Activated CD8-positive, alpha-beta memory T cell treated with anti-CD3 and anti-CD28 coated beads, Interleukin-2, amount 50 U/mL, for 1 hour (primary cell): ENCODE data around the gene SH3BP5.

ENCODE experiments used
- DNase-seq: peaks from one replicate; pipeline ENCODE4 v3.0.0-alpha.2; 2020; ENCODE audit errors: extremely low read depth

Gene SH3BP5

DNA sequence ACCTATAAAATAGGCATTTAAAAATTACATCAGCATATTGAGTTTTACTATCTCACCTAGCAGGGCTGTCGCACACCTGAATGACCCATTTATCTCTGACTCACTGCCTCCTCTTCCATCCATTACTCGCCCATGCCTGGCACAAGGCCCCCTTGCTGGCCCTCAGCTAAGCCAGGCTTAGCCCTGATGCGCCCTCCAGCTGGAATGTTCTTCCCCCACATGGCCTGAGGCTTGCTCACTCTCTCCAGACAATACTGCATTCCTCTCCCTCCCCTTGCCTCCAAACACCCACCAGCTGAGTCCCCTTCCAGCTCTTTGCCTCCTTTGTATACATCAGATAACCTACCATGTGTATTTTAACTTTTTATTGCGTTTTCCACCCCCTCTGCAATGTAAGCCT is 7.2 kb downstream of the SH3BP5 start:
- no peak for DNase-seq

DNA sequence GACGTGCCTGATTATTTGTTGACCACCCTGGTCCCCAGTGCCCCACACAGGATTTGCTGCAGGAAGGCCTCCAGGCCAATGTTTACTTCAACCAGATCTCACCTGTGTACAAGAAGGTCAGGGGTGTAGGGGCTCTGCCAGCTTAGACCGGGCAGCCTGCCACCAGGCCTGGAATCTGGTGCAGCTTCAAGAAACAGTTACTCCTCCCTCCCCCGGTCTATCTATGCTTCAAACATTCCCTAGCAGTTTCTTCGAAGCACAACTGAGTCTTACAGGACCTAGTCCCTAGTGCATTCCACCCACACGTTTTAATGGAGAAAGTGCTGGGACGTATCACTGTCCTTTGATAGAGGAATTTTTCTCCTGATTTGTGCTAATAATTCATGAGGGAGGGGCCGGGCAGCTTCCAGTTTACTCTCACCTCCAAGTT is 8.0 kb downstream of the SH3BP5 start:
- no peak for DNase-seq

DNA sequence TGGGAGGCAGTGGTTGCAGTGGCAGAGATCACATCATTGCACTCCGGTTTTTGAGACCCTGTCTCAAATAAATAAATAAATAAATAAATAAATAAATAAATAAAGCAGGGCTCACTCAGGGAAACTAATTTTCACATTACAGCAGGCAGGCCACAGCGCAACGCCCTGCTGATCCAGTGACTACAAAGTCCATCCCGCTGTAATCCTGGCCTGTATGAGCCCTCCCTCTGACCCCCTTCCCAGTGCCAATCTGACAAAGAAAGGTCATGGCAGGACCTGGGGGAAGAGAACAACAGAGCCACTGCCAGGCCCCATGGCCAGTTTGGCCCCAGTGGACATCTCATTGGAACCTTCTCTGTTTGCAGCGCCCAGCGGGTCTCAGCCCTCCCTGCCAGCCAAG is 9.3 kb downstream of the SH3BP5 start:
- DNase-seq = no peak

DNA sequence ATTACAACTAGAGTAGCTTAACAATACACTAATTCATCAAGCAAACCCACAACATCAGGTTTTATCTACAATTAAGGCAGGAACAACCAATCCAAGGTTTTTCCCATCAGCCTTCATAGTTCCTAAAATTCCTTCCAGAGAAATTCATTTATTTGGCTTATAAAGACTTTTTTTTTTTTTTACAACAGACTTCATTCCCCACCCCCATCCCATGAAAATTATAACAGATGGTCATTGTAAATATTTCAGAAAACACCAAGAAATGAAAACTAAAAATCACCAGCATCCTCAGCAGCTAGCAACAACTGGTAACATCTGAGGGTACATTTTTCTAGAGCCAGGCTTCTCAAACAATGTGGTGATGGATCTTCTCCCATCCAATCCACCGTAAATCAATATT is 11.0 kb downstream of the SH3BP5 start:
- DNase-seq = no peak

DNA sequence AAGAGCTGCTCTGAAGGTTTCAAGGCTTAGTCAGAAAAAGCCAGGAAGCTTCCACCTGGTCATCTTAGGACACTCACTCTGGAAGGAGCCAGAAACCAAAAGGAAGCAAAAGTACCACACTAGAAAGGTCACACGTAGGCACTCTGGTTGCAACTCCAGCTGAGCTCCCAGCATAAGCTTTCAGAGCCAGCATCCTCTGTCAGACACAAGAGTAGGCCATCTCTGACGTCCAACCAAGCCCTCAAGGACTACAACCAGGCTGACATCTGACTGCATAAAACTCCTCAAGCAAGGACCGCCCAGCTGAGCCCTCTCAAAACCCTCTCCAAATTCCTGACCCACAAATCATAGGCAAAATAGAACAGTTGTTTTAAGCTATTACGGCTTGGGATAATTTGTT is 12.8 kb downstream of the SH3BP5 start:
- no peak for DNase-seq

DNA sequence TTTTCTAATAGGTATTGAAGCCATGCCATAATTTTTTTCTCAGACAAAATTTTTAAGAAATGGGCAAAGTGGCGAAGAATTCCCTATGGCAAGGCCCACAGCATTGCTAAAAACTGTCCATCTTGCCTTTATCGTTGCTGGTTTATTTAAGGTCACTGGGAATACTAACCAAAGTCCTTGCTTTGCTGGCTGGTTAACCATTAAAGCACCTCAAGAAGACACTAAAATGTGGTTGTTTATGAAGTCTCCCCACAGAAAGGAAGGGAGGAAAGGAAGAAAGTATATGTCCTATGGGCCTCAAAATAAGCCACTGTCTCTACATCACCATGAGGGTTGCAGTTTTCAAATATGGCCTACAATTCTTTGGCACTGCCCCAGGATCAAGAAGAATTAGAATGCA is 13.2 kb downstream of the SH3BP5 start:
- DNase-seq = no peak

DNA sequence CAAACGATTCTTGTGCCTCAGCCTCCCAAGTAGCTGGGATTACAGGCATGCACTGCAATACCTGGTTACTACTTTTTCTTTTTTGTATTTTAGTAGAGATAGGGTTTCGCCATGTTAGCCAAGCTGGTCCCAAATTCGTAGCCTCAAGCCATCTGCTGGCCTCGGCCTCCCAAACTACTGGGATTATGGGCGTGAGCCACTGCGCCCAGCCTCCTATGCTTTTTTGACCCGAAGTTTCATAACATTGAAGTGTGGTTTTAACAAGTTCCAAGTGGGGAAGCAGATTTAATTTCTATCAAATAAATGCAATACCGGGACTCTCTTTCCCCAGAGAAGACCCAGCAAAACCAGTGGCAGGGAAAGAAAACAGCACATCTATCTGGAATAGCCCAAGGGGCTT is 13.7 kb downstream of the SH3BP5 start:
- no peak for DNase-seq

DNA sequence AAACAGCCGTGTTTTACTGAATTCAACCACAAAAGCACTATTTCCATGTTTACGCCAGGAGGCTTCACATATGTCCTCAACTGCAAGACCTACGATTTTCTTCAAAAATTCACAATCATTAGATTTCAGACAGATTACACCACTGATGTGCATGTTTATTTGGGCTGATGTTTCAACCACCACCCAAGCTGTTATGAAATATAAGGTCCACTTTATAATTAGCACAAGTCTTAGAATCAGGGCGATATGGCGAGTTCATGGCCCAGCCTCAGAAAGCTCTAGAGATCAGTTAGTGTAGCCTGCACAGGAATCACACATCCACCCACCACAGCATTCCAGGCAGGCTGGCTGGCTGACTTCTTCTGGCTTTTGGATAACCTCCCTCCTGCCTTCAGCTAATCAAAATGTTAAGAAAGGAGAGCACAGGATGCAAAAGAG is 15.4 kb downstream of the SH3BP5 start:
- DNase-seq = no peak

DNA sequence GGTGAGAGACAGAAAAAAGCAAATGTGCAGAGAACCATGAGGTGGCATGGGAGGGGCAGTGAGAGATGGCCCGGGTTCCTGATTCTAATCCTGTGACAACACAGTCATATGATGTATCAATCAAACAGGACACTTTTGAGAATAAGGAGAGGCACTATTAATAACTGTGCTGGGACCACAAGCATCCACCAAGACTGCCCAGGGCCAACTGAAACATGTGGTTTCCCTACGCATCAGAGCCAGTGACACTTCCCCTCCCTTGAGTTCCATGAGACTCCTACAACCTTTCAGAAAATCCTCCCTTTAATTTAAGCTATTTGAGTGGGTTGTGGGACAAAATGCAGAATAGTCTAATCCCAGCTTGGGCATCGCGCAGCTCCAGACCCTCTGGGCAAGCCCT is 17.4 kb downstream of the SH3BP5 start:
- no peak for DNase-seq

DNA sequence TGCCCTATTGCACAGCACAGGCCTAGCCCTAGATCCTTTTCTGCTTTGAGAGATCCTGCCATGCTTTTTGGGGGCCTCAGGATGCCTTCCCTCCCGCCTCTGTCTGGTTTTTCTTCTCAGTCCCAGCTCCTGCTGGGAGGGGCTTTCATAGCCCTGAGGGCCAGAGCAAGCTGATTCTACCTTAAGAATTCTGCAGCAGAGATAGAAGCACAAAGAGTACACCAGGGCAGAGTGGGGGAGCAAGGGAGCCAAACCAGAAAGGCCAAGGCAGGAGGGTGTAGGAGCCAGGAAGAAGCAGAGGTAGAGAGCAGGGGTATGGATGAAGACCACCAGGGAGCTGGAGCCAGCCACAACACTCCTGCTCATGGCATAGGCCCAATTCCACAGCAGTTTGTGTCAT is 18.1 kb downstream of the SH3BP5 start:
- DNase-seq = no peak

DNA sequence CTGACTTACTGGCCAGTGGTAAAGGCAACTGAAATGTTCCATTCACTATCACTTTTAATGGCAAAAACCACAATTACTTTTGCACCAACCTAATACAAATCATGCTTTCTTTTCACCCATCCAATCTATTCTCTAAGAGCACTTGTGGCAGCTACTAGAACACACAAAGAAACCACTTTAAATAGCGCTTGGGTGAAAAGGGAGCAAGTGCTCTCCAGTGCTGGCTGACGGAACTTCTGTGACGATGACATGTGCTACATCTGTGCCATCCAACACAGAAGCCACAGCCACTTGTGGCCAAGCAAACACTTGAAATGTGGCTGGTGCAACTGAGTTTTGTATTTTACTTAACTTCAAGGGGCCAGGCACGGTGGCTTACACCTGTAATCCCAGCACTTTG is 18.9 kb downstream of the SH3BP5 start:
- DNase-seq = no peak

DNA sequence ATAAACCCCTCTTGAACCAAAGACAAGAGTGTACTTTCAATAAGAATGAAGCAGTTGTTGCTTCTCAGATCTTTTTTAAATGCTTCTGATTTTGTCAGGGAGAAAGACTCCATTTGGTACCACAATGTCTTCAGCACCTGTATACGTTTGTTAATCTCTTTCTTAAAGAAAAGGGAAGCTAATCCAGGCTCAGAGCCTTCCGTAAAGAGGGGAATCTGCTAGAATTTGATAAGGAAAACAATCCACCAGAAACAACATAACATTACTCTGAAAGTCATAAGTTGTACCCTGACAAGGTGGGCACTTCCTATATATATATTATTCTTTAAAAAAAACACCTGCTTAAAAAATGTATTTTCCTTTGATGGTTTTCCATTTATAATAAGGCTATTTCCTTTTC is 19.8 kb downstream of the SH3BP5 start:
- DNase-seq = no peak

DNA sequence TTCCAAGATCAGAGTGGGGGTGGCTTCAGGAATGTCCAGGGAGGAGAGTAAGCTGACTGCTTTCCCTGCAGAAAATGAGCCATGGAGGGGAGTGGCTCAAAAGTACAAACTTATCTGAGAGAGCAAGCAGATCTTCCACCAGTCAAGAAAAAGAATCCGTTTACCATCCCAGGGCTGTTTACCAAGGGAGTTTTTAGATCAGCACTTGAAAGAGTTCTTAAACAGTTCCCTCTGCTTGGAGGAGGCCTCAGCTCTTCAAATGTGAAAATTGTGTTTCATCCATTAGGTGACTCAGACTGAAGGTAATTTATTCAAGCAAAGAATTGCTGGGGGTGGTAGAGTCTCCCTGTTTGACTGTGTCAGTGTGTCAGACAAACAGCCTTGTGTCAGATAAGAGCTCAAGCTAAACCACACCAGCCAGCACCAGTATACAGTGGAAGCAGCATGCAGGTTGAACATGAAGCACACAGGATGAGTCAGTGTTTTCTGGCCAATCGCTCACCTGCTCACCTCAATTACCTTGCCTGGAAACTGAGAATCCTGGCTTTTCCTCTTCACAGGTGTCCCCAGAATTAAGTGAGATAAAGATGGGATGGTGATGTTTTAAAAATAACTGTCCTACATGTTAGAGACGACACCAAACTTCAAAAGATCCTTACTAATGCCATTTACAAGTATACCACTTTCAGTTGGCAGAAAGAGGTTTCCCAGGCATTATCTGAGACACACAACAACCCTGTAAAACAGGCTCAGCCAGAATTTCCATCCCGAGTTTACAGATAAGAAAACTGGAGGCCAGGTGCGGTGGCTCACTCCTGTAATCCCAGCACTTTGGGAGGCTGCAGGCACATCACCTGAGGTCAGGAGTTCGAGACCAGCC is 21.7 kb downstream of the SH3BP5 start:
- DNase-seq = no peak

DNA sequence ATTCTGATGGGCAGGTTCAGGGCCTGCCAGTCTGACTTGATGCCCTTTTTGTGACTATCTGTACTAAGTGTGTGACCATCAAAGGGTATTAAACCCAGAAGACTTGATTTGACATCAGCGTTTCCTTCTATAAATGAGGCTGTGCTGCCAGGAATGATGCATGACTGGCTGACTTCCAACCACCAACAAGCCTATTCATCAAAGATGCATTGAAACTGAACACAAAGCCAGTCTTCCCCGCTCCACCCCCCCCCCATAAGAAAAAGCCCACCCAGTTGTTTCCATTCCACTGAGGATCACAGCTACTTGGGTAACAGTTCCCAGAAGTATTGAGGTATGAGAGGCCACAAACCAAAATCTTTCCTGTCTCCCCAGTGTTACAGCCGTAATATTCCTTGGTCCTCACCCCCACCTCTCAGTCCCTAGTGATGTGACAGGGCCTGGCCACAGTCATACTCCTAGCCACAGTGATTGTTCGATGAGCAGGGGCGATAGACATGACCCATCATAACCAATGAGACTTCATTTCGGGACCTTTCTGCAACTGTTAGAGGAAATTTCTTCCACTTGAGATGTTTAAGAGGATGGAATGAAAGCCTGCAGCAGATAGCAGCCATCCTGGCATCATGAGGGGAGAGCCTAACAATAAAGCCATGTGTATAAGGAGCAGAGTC is 22.6 kb downstream of the SH3BP5 start:
- no peak for DNase-seq

DNA sequence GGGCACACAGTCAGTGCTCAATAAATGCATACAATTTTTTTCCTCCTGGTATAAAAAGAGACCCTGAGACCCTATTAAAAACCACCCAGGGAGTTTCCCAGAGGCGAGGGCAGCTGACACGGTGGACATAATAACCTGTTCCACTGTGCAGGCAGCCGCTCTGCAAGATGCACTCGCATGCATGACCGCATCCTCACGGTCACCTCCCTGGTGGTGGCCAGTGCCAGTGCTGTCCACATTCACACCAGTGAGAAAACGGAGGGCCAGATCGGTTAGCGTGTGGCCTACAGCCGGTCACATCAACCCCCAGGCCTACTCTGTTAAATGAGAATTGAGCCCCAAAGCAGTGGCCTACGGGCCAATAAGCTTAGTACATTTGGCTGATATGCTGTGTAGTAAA is 24.8 kb downstream of the SH3BP5 start:
- DNase-seq = no peak

DNA sequence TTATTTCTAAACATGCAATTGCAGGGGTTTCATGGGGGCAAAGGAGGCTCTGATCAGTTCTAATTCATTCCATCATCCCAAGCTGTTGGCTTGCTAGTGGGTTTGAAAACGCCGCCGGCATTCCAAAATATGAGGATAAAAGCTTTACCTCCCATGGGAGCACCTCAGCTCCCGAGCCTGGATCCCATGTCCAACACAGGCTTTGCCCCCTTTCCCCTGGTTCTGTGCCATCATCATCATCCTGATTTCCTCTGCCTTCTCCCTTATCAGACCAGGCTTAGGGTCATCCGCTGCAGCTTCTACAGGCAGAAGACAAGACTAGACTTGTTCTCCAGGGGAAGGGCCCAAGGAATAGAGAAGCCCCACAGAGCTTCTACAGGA is 25.4 kb downstream of the SH3BP5 start:
- no peak for DNase-seq

DNA sequence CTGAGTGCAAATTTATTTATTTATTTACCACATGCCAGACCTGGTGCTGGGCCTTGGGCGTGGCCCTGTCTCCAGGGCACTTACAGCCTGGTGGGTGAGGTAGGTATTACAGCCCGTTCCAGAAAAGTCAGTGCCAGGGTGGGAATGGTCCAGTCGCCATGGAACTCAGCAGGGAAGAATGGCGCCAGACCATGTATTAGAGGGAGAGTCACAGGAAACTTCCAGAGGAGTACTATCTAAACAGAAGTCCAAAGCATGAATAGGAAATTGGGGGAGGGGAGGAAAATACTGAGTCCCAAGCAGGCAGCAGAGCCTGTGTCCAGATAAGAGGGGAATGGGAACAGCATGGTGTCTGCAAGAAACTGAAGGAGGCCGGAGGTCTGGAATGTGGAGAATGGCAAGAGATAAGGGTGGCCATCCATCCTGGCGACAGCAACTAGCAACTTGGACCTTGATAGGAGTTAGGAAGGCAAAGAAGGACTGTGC is 27.0 kb downstream of the SH3BP5 start:
- no peak for DNase-seq

DNA sequence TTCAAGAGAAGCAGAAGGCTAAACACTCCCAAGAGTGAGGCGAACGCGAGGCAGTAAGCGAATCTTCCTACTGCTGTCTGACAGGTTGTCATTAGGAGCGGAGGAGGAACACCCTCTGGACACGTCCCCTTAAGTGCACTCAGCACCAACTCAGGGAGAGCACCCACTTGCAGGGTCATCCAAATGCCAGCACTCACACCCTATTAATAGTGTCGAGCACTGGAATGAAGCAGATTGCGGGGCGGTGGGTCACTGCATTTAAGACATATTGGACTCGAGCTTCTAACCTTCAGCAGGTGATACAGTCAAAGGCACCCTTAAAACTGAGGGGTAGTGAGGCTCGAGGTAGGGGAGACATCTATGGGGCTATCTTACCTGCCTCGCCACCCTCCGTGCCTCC is 28.7 kb downstream of the SH3BP5 start:
- DNase-seq = no peak

DNA sequence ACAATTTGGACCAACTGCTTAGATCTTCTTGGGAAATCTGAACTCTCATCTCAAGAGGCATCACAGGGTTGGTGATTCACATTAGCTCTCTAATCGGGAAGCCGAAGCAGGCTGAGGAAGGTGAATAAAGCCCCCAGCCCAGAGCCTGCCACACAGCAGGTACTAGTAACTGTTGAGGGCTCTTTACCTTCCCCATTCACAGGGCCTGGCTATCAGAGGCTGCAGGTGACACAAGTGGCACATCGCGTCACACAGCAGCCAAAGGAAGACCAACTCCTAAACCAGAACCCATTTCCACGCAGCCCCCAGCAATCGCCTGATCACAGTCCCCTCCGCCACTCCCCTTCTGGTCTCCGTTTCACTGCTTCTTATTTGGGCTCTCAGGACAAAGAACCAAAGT is 29.2 kb downstream of the SH3BP5 start:
- no peak for DNase-seq

DNA sequence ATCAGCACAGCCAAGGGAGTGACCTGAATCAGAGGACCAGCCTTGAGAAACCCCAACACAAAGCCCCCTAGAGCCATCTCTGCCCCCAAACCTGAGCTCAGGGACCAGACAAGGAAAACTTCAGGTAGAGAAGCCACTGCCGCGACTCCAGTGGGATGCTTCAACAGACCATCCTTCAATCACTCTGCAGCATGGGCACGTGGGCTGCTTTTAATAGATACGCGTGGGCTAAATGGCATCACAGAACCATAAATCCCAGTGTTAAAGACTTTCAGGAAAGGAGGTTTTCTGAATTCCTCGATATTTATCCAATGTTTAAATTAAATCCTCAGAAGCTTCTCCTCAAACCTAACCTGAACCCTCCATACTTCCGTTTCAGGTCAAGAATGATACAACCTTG is 30.6 kb downstream of the SH3BP5 start:
- no peak for DNase-seq

DNA sequence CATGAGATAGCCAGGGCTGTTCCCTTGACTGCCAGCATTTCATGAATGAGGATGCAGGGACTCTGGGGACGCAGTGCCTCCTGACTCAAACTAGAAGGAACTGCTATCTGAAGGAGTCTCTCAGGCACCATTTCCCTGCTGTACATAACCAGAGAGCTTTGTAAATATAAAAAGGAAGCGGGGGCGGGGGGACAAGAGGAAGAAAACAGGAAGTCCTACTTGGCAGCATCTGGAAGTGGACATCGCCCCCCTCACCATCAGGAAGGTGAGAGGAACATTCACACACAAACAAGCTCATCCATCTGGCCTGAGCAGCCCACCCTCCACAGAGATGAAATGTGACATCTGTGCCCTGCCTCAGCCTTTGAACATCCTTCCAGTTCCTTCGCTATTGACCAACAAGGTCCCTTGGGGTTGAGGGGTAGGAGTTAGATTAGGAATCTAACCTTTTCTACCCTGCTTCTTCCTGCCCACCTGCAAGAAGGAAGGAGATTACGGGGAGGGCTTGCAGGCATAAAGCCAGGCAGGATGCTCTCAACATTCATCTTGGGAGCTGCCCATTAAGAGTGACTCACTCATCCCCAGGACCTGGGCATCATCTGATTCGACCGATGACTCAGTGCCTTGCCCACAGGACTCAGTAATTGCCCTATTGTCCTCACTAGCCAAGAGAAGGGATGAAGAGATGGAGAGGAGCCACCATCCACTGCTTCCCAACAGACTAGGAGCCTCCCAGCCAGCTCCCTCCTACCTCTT is 31.9 kb downstream of the SH3BP5 start:
- no peak for DNase-seq

DNA sequence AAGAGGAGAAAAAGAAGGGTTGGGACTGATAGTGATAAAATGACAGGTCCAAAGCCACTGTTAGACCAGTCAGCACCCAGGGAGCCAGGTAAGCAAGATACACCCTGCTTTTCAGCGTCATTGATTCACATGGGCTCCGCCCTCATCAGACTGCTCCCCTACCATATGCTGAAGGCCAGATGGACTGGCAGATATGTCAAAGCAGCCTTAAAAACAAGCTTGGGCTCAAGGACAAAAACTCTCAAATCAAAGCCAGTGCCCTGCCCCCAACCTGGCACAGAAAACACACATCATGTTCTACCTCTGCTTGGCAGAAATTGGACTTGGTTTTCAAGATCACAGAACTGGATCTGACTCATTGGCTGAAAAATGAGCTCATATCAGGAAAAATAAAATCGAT is 33.4 kb downstream of the SH3BP5 start:
- DNase-seq = no peak

DNA sequence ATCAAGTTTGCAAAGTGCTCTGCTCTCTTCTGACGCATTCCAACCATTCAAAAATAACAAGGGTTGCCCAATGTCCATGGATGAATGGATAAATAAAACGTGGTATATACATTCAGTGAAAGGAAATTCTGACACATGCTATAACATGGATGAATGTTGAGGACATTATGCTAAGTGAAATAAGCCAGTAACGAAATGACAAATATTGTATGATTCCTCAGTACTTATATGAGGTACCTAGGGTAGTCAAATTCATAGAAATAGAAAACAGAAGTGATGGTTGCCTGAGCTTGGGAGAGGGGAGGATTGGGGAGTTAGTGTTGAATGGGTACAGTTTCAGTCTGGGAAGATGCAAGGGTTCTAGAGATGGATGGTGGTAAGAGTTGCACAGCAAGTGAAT is 33.9 kb downstream of the SH3BP5 start:
- no peak for DNase-seq
